ENCODE measurements around the gene SLC66A2.

DNA sequence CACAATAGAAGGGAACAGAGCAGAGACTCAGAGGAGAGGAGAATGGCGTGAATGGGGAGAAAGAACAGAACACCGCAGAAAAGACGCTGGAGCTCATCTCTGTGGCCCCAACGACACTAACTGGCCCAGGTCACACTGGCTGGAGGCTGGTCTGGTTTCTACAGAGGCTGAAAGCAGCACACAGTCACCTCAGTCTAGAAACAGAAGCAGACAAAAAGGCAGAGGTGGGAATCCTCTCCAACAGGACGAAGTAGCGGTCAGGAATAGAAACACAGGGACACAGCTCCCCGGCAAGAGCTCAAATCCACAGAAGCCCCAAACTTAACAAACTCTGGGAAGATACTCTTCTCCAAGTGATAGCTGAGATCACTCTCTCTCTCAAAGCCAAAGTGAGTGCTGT, 9.2 kb downstream of the SLC66A2 start:
- TF ChIP-seq KLF9 (CRISPR knock-in tag; IDR thresholded peaks at IDR 0.05; ENCODE audit: low read depth) (no peak), AKAP8 (CRISPR knock-in tag; IDR thresholded peaks at IDR 0.05) (no peak), ZNF557 (CRISPR knock-in tag; IDR thresholded peaks at IDR 0.05) (no peak), ZNF30 (CRISPR knock-in tag; IDR thresholded peaks at IDR 0.05) (no peak)
